GM18526 (cell line): ENCODE measurements around the gene PPT1.
A peak's percentile ranks its signal among the peaks of the same experiment; 100 is the strongest.

ENCODE experiments used
- POLR2A ChIP-seq: IDR thresholded peaks from 3 replicates; pipeline ENCODE4 v1.6.1; 2011; ENCODE audit not compliant: insufficient read length; ENCODE audit errors: extremely low read depth

Gene PPT1

GRCh38 chr1:40047276-40047675, 49.8 kb downstream of the PPT1 start:
- TF ChIP-seq POLR2A, result no peak

- TF ChIP-seq POLR2A, result no peak
Observed at GRCh38 chr1:40045766-40046165, 51.3 kb downstream of the PPT1 start.

- TF ChIP-seq POLR2A, result no peak
Observed at GRCh38 chr1:40045182-40045581, 51.9 kb downstream of the PPT1 start.

GRCh38 chr1:40044110-40044509, 52.9 kb downstream of the PPT1 start:
- TF ChIP-seq POLR2A, result no peak

- no peak for TF ChIP-seq POLR2A
Observed at GRCh38 chr1:40042341-40042740, 54.7 kb downstream of the PPT1 start.

- TF ChIP-seq POLR2A, result no peak
Observed at GRCh38 chr1:40041466-40041838, 55.6 kb downstream of the PPT1 start.

GRCh38 chr1:40040511-40041465, 56.3 kb downstream of the PPT1 start, which contains the start of gene CAP1:
TSS of gene CAP1 (plus strand) at chr1:40040729. CDS start at chr1:40059347, 18,618 bp downstream.
- TF ChIP-seq POLR2A, result no peak

GRCh38 chr1:40039757-40040510, 57.1 kb downstream of the PPT1 start:
- peak; percentile 96 for TF ChIP-seq POLR2A

GRCh38 chr1:40039245-40039756, 57.8 kb downstream of the PPT1 start:
- TF ChIP-seq POLR2A, result no peak

- TF ChIP-seq POLR2A, result no peak
Observed at GRCh38 chr1:40038697-40039096, 58.4 kb downstream of the PPT1 start.

- TF ChIP-seq POLR2A, result no peak
Observed at GRCh38 chr1:40036574-40036973, 60.5 kb downstream of the PPT1 start.

- no peak for TF ChIP-seq POLR2A
Observed at GRCh38 chr1:40034869-40035268, 62.2 kb downstream of the PPT1 start.

GRCh38 chr1:40032240-40032891, 64.7 kb downstream of the PPT1 start:
- TF ChIP-seq POLR2A, result no peak

- no peak for TF ChIP-seq POLR2A
Observed at GRCh38 chr1:40030528-40031135, 66.4 kb downstream of the PPT1 start.

GRCh38 chr1:40029608-40030007, 67.4 kb downstream of the PPT1 start:
- no peak for TF ChIP-seq POLR2A
